Stomach (tissue), 4 donors: ENCODE results near the gene DOCK8.

ENCODE experiments used
- CTCF ChIP-seq, 7 experiments: fragments of 450-650 bp in 4 of 7; fragments of 200-600 bp in 3 of 7; sonication (generic) in 3 of 7; IDR thresholded peaks; one replicate each; pipeline ENCODE4 v1.5.1; 2016 to 2019; ENCODE audit warnings: antibody characterized with exemption in 7 of 7, control low read depth in 2 of 7, mild to moderate bottlenecking in 1 of 7
- EP300 ChIP-seq: sonication (generic); formaldehyde crosslinking; IDR thresholded peaks from one replicate; pipeline ENCODE4 v1.6.1; 2017; ENCODE audit warnings: antibody characterized with exemption
- POLR2A ChIP-seq, 4 donors: fragments of 450-650 bp; IDR thresholded peaks; one replicate each; pipeline ENCODE4 v1.6.1; 2016; ENCODE audit warnings: antibody characterized with exemption in 4 of 4, control low read depth in 2 of 4, mild to moderate bottlenecking in 1 of 4, moderate library complexity in 1 of 4
- POLR2AphosphoS5 ChIP-seq, 3 donors: sonication (generic); formaldehyde crosslinking; IDR thresholded peaks; one replicate each; pipeline ENCODE4 v1.6.1; 2016; ENCODE audit warnings: antibody characterized with exemption in 3 of 3

DNA sequence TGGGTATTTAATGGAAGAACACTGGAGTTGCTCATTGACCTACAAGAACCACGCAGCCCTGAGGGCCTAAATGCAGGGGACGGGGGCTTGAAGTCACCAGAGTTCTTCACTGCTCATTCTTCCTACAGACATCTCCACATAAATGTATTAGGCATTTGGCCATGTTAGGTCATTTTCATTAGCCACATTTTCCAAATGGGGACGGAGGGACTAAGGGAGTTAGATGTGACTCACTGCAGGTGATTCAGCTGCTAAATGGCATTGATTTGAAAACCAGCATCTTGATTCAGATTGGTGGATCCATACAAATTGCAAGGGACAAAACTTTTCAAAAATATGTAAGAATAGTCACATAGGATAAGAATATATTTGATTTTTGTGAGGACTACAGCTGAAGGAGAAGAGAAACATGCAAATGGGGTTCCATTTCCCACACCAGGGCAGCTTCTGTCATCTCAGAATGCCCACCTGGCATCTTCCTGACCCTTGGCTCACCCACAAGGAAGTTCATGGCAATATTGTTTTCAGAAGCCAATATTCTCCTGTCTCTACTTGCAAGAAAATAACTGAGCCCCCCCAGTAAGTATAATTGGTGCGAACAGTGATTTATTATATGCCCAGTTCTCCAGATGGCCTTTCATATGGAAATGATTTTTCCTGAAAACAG, 264.8 kb downstream of the DOCK8 start:
- TF ChIP-seq CTCF (IDR thresholded peaks at IDR 0.05) = no peak
- no peak for TF ChIP-seq POLR2AphosphoS5 (IDR thresholded peaks at IDR 0.05)
- TF ChIP-seq POLR2A (IDR thresholded peaks at IDR 0.05) = no peak
- TF ChIP-seq EP300 = no peak
